ENCODE data around the gene IFTAP. TPM values are rescaled to one million over a fixed set of nuclear protein-coding genes. Genes with fewer than 3 reads are reported as not detected.

IFTAP gene
- total RNA-seq, 1 experiment from 2014 or later = 15.5 TPM

DNA sequence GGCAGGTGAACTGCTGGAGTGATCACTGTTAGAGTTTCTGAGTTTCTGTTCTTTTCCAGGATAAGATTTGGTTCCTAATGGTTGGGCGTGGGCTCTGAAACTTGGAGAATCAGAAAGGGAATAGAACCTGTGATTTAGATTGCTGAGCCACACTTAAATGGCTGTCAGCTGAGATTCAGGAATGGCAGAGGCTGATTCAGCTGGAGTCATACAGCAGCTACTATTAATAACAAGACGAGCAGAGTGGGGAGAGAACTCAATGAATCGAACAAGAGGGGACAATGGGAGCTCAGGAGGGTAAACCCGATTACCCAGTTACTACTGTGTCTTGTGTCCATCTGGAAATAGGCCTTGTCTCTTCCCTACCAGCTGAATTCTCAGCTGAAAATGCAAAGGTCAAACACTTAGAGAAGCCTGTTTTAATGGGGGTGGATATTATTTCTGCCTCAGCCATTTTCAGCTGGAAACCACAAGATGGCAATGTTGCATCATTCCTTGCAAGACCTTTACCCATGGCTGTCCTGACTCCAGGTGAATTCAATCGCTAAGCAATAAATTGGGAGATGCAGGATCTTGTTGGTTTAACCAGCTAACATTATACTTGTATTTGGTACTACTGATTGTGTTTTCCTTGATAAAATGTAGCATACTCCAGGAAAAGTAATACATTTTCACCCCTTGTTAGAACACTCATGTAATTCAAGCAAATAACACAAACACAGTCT lies 108.2 kb downstream of the IFTAP start:
- peak; percentile 46 for DNase-seq
- Mint-ChIP-seq H3K4me1 (ENCODE audit: low read depth, unreplicated experiment) (peaks cover 9% of the 10 kb centered on the region), H3K27ac (ENCODE audit: unreplicated experiment) (no peak overlapping the region), H3K36me3 (ENCODE audit: insufficient read depth, unreplicated experiment) (no peaks in the 10 kb centered on the region), H3K4me3 (ENCODE audit: low read depth, unreplicated experiment) (no peak overlapping the region), H3K9me3 (ENCODE audit: low read depth, unreplicated experiment) (no peaks in the 10 kb centered on the region), H3K27me3 (ENCODE audit: unreplicated experiment) (peaks cover 5% of the 10 kb centered on the region)
- TF ChIP-seq, protein P1, sequence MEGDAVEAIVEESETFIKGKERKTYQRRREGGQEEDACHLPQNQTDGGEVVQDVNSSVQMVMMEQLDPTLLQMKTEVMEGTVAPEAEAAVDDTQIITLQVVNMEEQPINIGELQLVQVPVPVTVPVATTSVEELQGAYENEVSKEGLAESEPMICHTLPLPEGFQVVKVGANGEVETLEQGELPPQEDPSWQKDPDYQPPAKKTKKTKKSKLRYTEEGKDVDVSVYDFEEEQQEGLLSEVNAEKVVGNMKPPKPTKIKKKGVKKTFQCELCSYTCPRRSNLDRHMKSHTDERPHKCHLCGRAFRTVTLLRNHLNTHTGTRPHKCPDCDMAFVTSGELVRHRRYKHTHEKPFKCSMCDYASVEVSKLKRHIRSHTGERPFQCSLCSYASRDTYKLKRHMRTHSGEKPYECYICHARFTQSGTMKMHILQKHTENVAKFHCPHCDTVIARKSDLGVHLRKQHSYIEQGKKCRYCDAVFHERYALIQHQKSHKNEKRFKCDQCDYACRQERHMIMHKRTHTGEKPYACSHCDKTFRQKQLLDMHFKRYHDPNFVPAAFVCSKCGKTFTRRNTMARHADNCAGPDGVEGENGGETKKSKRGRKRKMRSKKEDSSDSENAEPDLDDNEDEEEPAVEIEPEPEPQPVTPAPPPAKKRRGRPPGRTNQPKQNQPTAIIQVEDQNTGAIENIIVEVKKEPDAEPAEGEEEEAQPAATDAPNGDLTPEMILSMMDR (IDR thresholded peaks at IDR 0.05; ENCODE audit: unreplicated experiment) = peak; percentile 49
- intact Hi-C loops (cut with micrococcal nuclease; ENCODE audit: unreplicated experiment) = loop anchor here (1.0 to 10.0 kb wide), 4 partner anchors 45 to 746 kb away; no protein-coding TSS in a partner anchor
- CTCF ChIA-PET = interaction anchor here (0.6 to 3.8 kb wide), 6 partner anchors 10 to 138 kb away, joined by 3 to 56 read pairs (median 4); no protein-coding TSS in a partner anchor
- BruUV-seq (replicated peaks) = no TSS peak

DNA sequence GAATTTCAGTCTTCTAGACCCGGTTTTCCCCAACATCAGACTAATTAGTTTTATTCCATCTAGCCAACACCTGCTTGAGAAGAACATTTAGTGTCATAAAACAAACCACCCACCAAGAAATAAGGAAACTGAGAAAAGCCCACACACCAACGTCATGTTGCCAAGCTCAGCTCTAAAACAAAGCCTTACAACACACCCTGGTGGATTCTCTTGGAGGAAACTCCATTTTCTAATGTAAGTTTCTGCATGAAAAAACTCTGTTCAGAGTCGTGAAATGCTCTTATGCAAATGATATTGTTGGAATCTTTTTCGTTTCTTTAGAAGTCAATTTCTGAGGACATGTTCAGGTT lies 108.7 kb downstream of the IFTAP start:
- Mint-ChIP-seq H3K27me3 (ENCODE audit: unreplicated experiment) (peaks cover 11% of the 10 kb centered on the region), H3K27ac (ENCODE audit: unreplicated experiment) (no peak overlapping the region), H3K9me3 (ENCODE audit: low read depth, unreplicated experiment) (no peaks in the 10 kb centered on the region), H3K4me3 (ENCODE audit: low read depth, unreplicated experiment) (no peak overlapping the region), H3K4me1 (ENCODE audit: low read depth, unreplicated experiment) (peaks cover 9% of the 10 kb centered on the region), H3K36me3 (ENCODE audit: insufficient read depth, unreplicated experiment) (no peaks in the 10 kb centered on the region)
- DNase-seq = no peak
- TF ChIP-seq, protein P1 (IDR thresholded peaks at IDR 0.05; ENCODE audit: unreplicated experiment) = no peak
- CTCF ChIA-PET = interaction anchor here (0.6 to 3.8 kb wide), 4 partner anchors 10 to 115 kb away, joined by 3 to 56 read pairs (median 8); no protein-coding TSS in a partner anchor
- no TSS peak for BruUV-seq (replicated peaks)
- intact Hi-C loops (cut with micrococcal nuclease; ENCODE audit: unreplicated experiment) = loop anchor here (2.0 to 10.0 kb wide), 3 partner anchors 116 to 746 kb away; no protein-coding TSS in a partner anchor

Other genes starting within 250 kb of the IFTAP start
- 13.5 and 14.8 TPM in 2 replicates for gene TRAF6, start 84.2 kb upstream of the IFTAP start, total RNA-seq (2022)
- 0.56 and 0.90 TPM in 2 replicates for gene RAG1, start 26.5 kb upstream of the IFTAP start, total RNA-seq (2022)
- not detected in 2 replicates for gene RAG2, start 3.7 kb downstream of the IFTAP start, total RNA-seq (2022)

Data from Calu3 (cell line).